A673 (cell line): ENCODE data around the gene CNDP1. TPM values are rescaled to one million over a fixed set of nuclear protein-coding genes. Genes with fewer than 3 reads are reported as not detected.

Source experiments
- BruUV-seq: library from RNA; stranded (reverse); fragments of 400-500 nt; replicated peaks from 2 replicates; lab custom pipeline; 2021; lab: Mats Ljungman, UMichigan
- CTCF ChIA-PET: fragments of 300-600 bp; sonication (Branson Sonifier 250); formaldehyde crosslinking; loops from one replicate; lab custom pipeline; 2022; ENCODE audit warnings: antibody characterized with exemption; lab: Charles Lee
- POLR2A ChIA-PET: fragments of 300-600 bp; sonication (Branson Sonifier 250); formaldehyde crosslinking; loops from one replicate; lab custom pipeline; 2022; ENCODE audit warnings: antibody characterized with exemption; ENCODE audit not compliant: low non-redundant PET; lab: Charles Lee
- DNase-seq: peaks from one replicate; pipeline ENCODE4 v3.0.0-alpha.2; 2015; ENCODE audit warnings: low spot score
- H3K27ac ChIP-seq: fragments of 200-600 bp; sonication (generic); 2 replicates; pipeline ENCODE4 v1.5.1; 2016; ENCODE audit warnings: mixed run types, low read depth, mild to moderate bottlenecking, mixed read lengths, antibody characterized with exemption, low read length; ENCODE audit not compliant: poor library complexity, severe bottlenecking
- H3K27me3 ChIP-seq: fragments of 200-600 bp; sonication (generic); replicated peaks from 2 replicates; pipeline ENCODE4 v1.6.1; 2017; ENCODE audit warnings: mixed run types, low read depth, mild to moderate bottlenecking, mixed read lengths, antibody characterized with exemption, low read length; ENCODE audit not compliant: insufficient read depth, poor library complexity
- H3K36me3 ChIP-seq: fragments of 200-600 bp; sonication (generic); 2 replicates; pipeline ENCODE4 v1.6.1; 2016; ENCODE audit warnings: mixed run types, mild to moderate bottlenecking, mixed read lengths, antibody characterized with exemption, low read length; ENCODE audit not compliant: insufficient read depth, poor library complexity, severe bottlenecking
- H3K4me1 ChIP-seq: fragments of 200-600 bp; sonication (generic); 2 replicates; pipeline ENCODE4 v1.6.1; 2017; ENCODE audit warnings: mixed run types, mild to moderate bottlenecking, mixed read lengths, antibody characterized with exemption, low read length; ENCODE audit not compliant: insufficient read depth, poor library complexity, severe bottlenecking
- H3K4me3 ChIP-seq: fragments of 200-600 bp; sonication (generic); 2 replicates; pipeline ENCODE4 v1.5.1; 2016; ENCODE audit warnings: low read depth, mixed run types, mild to moderate bottlenecking, mixed read lengths, low read length; ENCODE audit not compliant: poor library complexity, severe bottlenecking
- H3K9me3 ChIP-seq: fragments of 200-600 bp; sonication (generic); 2 replicates; pipeline ENCODE4 v1.6.1; 2016; ENCODE audit warnings: mixed run types, low read depth, mild to moderate bottlenecking, mixed read lengths, antibody characterized with exemption, low read length; ENCODE audit not compliant: poor library complexity, severe bottlenecking
- EZH2 ChIP-seq: fragments of 200-600 bp; sonication (generic); IDR thresholded peaks from 2 replicates; pipeline ENCODE4 v1.6.1; 2017; ENCODE audit warnings: borderline replicate concordance, low read depth, mild to moderate bottlenecking, mixed read lengths, antibody characterized with exemption, low read length; ENCODE audit not compliant: poor library complexity, severe bottlenecking
- intact Hi-C: fragments of 100-400 bp; cut with micrococcal nuclease; formaldehyde crosslinking; loops from one replicate; pipeline ENCODE4 v1.10.0; 2022; ENCODE audit not compliant: unreplicated experiment
- total RNA-seq: library from RNA; stranded (reverse); gene quantifications from 2 replicates; pipeline ENCODE4 v1.2.3, GENCODE V29; 2021
- TF ChIP-seq, protein P1 (sequence below): fragments of 300-800, 200-600 bp; sonication (generic); conservative IDR thresholded peaks from 2 replicates; pipeline ENCODE4 v1.5.1; 2017; ENCODE audit warnings: low read depth, mild to moderate bottlenecking, antibody characterized with exemption, low read length, moderate library complexity, mixed read lengths

CNDP1 gene
- total RNA-seq, 1 experiment from 2014 or later = not detected

DNA sequence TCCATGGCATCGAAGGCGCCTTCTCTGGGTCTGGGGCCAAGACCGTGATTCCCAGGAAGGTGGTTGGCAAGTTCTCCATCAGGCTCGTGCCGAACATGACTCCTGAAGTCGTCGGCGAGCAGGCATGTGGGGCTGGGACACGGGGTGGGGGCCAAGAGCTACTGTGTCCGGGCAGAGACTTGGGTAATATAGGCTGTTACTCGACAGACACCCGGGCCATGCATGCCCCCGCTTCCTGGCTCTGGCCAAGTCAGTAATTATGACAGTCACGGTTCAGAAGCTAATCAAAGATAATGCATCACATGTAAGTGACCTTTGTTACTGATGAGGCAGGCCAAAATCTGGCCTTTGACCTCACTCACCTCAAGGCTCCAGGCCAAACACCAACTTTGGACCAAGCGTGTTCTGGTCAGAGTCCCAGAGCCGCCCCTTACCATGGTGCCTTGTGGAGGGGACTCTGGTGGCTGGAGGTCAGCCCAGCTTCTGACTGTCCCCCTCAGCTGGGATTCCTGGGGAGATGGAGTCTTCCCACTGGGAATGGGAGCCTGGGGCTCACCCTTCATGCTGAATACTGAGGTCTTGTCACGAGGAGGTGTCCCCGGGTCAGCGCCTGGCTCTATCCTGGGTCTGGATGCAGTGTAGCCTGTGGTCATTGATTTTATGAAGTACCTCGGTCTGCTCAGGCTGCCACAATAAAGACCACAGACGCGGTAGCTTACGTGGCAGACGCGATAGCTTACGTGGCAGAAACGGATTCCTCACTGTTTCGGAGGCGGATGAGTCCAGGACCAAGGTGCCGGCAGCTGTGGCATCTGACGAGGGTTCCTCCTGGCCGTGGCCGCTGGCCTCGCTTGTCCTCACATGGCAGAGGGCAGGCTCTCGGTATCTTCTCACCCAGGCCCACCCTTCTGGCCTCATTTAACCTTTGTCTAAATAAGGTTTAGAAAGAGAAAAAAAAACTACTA, 17.7 kb upstream of the CNDP1 start:
- Histone ChIP-seq H3K27me3 (no peaks in the 10 kb centered on the region), H3K9me3 (no peaks in the 10 kb centered on the region), H3K36me3 (no peaks in the 10 kb centered on the region), H3K4me1 (no peaks in the 10 kb centered on the region), H3K4me3 (no peak overlapping the region), H3K27ac (no peak overlapping the region)
- intact Hi-C loops = no loop called here
- no peak for DNase-seq
- POLR2A ChIA-PET = no interaction called here
- BruUV-seq = no TSS peak
- CTCF ChIA-PET = no interaction called here
- TF ChIP-seq, protein P1, sequence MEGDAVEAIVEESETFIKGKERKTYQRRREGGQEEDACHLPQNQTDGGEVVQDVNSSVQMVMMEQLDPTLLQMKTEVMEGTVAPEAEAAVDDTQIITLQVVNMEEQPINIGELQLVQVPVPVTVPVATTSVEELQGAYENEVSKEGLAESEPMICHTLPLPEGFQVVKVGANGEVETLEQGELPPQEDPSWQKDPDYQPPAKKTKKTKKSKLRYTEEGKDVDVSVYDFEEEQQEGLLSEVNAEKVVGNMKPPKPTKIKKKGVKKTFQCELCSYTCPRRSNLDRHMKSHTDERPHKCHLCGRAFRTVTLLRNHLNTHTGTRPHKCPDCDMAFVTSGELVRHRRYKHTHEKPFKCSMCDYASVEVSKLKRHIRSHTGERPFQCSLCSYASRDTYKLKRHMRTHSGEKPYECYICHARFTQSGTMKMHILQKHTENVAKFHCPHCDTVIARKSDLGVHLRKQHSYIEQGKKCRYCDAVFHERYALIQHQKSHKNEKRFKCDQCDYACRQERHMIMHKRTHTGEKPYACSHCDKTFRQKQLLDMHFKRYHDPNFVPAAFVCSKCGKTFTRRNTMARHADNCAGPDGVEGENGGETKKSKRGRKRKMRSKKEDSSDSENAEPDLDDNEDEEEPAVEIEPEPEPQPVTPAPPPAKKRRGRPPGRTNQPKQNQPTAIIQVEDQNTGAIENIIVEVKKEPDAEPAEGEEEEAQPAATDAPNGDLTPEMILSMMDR = no peak
- TF ChIP-seq EZH2 = no peak

DNA sequence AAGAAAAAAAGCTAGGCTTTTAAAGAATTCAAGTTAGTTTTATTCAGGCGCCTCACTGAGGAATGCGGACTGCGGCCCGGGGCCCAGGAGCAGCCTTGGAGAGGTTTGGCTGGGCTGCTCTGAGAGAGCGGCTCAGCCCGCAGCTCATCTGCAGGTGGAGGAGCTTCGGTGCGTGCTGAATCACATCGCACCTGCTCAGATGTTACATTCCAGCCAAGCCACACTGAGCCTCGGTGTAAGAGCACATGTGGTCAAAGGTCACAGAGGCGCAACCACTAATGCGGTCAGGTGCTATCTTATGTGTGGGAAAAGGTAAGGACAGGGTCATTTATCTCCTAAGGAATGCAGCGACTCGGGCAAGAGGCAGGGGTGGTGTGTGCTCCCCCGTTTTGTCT, 17.1 kb upstream of the CNDP1 start:
- BruUV-seq = no TSS peak
- ChIA-PET CTCF (no interaction called here), POLR2A (no interaction called here)
- no peak for TF ChIP-seq EZH2
- TF ChIP-seq, protein P1 = no peak
- Histone ChIP-seq H3K27me3 (no peaks in the 10 kb centered on the region), H3K36me3 (no peaks in the 10 kb centered on the region), H3K27ac (no peak overlapping the region), H3K4me3 (no peak overlapping the region), H3K4me1 (no peaks in the 10 kb centered on the region), H3K9me3 (no peaks in the 10 kb centered on the region)
- no peak for DNase-seq
- intact Hi-C loops = no loop called here

DNA sequence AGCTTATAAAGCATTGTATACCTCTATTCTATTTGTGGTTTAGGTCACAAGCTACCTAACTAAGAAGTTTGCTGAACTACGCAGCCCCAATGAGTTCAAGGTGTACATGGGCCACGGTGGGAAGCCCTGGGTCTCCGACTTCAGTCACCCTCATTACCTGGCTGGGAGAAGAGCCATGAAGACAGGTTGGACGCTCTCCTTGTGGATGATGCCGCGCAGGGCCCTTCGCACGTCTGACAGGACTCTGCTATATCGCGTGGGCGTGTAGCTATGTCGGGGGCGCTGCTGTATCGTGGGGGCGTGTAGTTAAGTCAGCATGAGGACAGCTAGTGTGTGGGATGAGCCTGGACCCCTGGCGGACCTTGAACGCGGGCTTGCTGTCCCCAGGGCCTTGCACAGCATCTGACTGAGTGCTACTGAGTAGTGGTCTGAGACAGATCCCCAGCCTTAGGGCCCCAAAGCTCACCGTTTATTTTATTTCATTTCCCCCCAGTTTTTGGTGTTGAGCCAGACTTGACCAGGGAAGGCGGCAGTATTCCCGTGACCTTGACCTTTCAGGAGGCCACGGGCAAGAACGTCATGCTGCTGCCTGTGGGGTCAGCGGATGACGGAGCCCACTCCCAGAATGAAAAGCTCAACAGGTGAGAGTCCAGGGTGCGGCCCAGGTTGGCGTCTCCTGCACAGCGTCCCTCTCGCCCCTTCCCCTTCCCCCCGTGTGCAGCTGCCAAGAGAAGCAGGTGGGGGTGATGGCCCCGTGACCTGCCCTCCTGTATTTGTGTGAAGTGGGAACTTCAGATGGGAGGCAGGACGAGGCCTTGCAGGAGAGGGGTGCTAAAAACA, 15.6 kb upstream of the CNDP1 start:
- Histone ChIP-seq H3K4me3 (no peak overlapping the region), H3K27me3 (no peaks in the 10 kb centered on the region), H3K27ac (no peak overlapping the region), H3K9me3 (no peaks in the 10 kb centered on the region), H3K36me3 (no peaks in the 10 kb centered on the region), H3K4me1 (peaks cover under 1% of the 10 kb centered on the region)
- intact Hi-C loops = no loop called here
- no peak for TF ChIP-seq EZH2
- TF ChIP-seq, protein P1 = no peak
- ChIA-PET POLR2A (no interaction called here), CTCF (no interaction called here)
- DNase-seq = no peak
- no TSS peak for BruUV-seq
